ENCODE data around the gene TNFRSF12A. TPM values are rescaled to one million over a fixed set of nuclear protein-coding genes. Genes with fewer than 3 reads are reported as not detected.

Gene TNFRSF12A
- total and polyA plus RNA-seq, 10 of the 15 experiments (the other 5 are each of a cell fraction or from before 2014, with no cell fraction given) = 0.35 to 1.7 (median 1.2) TPM; not detected in 2

DNA sequence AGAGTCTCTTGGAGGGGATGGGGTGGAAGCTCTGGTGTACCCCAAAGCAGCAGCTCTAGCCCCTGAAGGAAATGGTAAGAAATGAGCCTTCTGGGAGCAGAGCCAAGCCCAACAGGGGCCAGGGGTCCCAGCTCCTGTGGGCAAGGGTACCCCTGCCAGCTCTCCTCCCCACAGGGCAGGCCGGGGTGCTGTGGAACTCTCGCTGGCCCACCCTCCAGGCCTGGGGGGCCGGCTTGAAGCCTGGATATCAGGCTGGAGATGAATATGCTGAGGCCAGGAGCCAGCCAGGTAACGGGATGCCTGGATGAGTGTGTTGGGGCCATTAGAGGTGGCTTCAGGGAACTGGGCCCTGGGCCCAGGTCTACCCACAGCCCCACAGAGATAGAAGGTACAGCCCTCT is 19.6 kb upstream of the TNFRSF12A start:
- H3K36me3 ChIP-seq (ENCODE audit: control insufficient read depth in 2 of 2, insufficient read depth in 2 of 2, low read length in 1 of 2) = no peaks in the 10 kb centered on the region
- ChIA-PET SMC1A (ENCODE audit: uncharacterized antibody, unreplicated experiment) (no interaction called here), CTCF (interaction anchor here (1.1 to 11.3 kb wide), 2 partner anchors 26 to 128 kb away, joined by 3 to 421 read pairs; partner anchors contain the start of genes CLDN6, HCFC1R1, THOC6 and TNFRSF12A), POLR2A (no interaction called here), RAD21 (ENCODE audit: unreplicated experiment) (interaction anchor here (0.6 to 2.0 kb wide), 3 partner anchors 28 to 278 kb away, joined by 3 to 9 read pairs (median 4); no protein-coding TSS in a partner anchor)
- DNase-seq (ENCODE audit: low read depth, low spot score) = no peak
- H3K27ac ChIP-seq (ENCODE audit: control insufficient read depth, insufficient read depth) = no peak overlapping the region
- no peaks in the 10 kb centered on the region for H4K20me1 ChIP-seq (ENCODE audit: control insufficient read depth, insufficient read depth)
- no peak overlapping the region for H3K4me3 ChIP-seq
- no peaks in the 10 kb centered on the region for H3K4me1 ChIP-seq (ENCODE audit: control insufficient read depth, insufficient read depth, low read length)
- H3K27me3 ChIP-seq (replicated peaks in 1 of 2; ENCODE audit: control insufficient read depth in 2 of 2, insufficient read depth in 2 of 2, low read length in 1 of 2) = peaks cover 0 to 8% of the 10 kb centered on the region in 2 experiments; a peak in 3 of 4 replicates
- no peak overlapping the region for H3K4me2 ChIP-seq (ENCODE audit: control insufficient read depth, insufficient read depth)
- ATAC-seq = no peak
- 6% methylated on average over 4 of the region's 4 CpGs for WGBS (ENCODE audit: insufficient coverage, insufficient replicate concordance, low lambda C conversion rate, missing lambda C conversion rate)
- no peaks in the 10 kb centered on the region for H3K9me3 ChIP-seq (replicated peaks; ENCODE audit: control insufficient read depth, insufficient read depth, low read length)
- in situ Hi-C loops (cut with MboI) (no loop called here), intact Hi-C loops (cut with micrococcal nuclease; ENCODE audit: unreplicated experiment) (no loop called here)
- no peak overlapping the region for H3K9ac ChIP-seq (ENCODE audit: control insufficient read depth, insufficient read depth, low read length)
- H3K79me2 ChIP-seq (ENCODE audit: control insufficient read depth, insufficient read depth, low read length) = no peaks in the 10 kb centered on the region
- no peak overlapping the region for H2AFZ ChIP-seq (ENCODE audit: control insufficient read depth, low read depth, low read length)
- no peak for TF ChIP-seq SPI1 (IDR thresholded peaks at IDR 0.05; ENCODE audit: borderline replicate concordance, insufficient read depth, low read depth, low read length)
- no peak for TF ChIP-seq NBN (IDR thresholded peaks at IDR 0.05)
- TF ChIP-seq SP1 (IDR thresholded peaks at IDR 0.05; ENCODE audit: low read depth, low read length) = no peak
- TF ChIP-seq NFXL1 (IDR thresholded peaks at IDR 0.05; ENCODE audit: borderline replicate concordance) = no peak
- no peak for TF ChIP-seq TCF7 (IDR thresholded peaks at IDR 0.05; ENCODE audit: borderline replicate concordance)
- TF ChIP-seq YBX1 (IDR thresholded peaks at IDR 0.05) = no peak
- no peak for TF ChIP-seq MEF2B (IDR thresholded peaks at IDR 0.05; ENCODE audit: partially characterized antibody, poor library complexity, severe bottlenecking)
- TF ChIP-seq, protein P1, sequence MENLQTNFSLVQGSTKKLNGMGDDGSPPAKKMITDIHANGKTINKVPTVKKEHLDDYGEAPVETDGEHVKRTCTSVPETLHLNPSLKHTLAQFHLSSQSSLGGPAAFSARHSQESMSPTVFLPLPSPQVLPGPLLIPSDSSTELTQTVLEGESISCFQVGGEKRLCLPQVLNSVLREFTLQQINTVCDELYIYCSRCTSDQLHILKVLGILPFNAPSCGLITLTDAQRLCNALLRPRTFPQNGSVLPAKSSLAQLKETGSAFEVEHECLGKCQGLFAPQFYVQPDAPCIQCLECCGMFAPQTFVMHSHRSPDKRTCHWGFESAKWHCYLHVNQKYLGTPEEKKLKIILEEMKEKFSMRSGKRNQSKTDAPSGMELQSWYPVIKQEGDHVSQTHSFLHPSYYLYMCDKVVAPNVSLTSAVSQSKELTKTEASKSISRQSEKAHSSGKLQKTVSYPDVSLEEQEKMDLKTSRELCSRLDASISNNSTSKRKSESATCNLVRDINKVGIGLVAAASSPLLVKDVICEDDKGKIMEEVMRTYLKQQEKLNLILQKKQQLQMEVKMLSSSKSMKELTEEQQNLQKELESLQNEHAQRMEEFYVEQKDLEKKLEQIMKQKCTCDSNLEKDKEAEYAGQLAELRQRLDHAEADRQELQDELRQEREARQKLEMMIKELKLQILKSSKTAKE (IDR thresholded peaks at IDR 0.05; ENCODE audit: low read depth, poor library complexity, severe bottlenecking) = no peak
- TF ChIP-seq POLR2A (IDR thresholded peaks at IDR 0.05; ENCODE audit: low read depth, low read length) = no peak
- no peak for TF ChIP-seq NR2C2 (IDR thresholded peaks at IDR 0.05; ENCODE audit: borderline replicate concordance, control insufficient read depth, insufficient read length, low read depth)
- TF ChIP-seq, protein P2, sequence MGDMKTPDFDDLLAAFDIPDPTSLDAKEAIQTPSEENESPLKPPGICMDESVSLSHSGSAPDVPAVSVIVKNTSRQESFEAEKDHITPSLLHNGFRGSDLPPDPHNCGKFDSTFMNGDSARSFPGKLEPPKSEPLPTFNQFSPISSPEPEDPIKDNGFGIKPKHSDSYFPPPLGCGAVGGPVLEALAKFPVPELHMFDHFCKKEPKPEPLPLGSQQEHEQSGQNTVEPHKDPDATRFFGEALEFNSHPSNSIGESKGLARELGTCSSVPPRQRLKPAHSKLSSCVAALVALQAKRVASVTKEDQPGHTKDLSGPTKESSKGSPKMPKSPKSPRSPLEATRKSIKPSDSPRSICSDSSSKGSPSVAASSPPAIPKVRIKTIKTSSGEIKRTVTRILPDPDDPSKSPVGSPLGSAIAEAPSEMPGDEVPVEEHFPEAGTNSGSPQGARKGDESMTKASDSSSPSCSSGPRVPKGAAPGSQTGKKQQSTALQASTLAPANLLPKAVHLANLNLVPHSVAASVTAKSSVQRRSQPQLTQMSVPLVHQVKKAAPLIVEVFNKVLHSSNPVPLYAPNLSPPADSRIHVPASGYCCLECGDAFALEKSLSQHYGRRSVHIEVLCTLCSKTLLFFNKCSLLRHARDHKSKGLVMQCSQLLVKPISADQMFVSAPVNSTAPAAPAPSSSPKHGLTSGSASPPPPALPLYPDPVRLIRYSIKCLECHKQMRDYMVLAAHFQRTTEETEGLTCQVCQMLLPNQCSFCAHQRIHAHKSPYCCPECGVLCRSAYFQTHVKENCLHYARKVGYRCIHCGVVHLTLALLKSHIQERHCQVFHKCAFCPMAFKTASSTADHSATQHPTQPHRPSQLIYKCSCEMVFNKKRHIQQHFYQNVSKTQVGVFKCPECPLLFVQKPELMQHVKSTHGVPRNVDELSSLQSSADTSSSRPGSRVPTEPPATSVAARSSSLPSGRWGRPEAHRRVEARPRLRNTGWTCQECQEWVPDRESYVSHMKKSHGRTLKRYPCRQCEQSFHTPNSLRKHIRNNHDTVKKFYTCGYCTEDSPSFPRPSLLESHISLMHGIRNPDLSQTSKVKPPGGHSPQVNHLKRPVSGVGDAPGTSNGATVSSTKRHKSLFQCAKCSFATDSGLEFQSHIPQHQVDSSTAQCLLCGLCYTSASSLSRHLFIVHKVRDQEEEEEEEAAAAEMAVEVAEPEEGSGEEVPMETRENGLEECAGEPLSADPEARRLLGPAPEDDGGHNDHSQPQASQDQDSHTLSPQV (IDR thresholded peaks at IDR 0.05) = no peak
- no peak for TF ChIP-seq KDM1A (IDR thresholded peaks at IDR 0.05; ENCODE audit: borderline replicate concordance)
- TF ChIP-seq HCFC1 (IDR thresholded peaks at IDR 0.05; ENCODE audit: low read length) = no peak
- TF ChIP-seq, protein P3, sequence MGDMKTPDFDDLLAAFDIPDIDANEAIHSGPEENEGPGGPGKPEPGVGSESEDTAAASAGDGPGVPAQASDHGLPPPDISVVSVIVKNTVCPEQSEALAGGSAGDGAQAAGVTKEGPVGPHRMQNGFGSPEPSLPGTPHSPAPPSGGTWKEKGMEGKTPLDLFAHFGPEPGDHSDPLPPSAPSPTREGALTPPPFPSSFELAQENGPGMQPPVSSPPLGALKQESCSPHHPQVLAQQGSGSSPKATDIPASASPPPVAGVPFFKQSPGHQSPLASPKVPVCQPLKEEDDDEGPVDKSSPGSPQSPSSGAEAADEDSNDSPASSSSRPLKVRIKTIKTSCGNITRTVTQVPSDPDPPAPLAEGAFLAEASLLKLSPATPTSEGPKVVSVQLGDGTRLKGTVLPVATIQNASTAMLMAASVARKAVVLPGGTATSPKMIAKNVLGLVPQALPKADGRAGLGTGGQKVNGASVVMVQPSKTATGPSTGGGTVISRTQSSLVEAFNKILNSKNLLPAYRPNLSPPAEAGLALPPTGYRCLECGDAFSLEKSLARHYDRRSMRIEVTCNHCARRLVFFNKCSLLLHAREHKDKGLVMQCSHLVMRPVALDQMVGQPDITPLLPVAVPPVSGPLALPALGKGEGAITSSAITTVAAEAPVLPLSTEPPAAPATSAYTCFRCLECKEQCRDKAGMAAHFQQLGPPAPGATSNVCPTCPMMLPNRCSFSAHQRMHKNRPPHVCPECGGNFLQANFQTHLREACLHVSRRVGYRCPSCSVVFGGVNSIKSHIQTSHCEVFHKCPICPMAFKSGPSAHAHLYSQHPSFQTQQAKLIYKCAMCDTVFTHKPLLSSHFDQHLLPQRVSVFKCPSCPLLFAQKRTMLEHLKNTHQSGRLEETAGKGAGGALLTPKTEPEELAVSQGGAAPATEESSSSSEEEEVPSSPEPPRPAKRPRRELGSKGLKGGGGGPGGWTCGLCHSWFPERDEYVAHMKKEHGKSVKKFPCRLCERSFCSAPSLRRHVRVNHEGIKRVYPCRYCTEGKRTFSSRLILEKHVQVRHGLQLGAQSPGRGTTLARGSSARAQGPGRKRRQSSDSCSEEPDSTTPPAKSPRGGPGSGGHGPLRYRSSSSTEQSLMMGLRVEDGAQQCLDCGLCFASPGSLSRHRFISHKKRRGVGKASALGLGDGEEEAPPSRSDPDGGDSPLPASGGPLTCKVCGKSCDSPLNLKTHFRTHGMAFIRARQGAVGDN (IDR thresholded peaks at IDR 0.05) = no peak
- BruUV-seq (replicated peaks) = no TSS peak
- no peak for FAIRE-seq
